HG03442 (cell line): ENCODE results near the gene LHX6.

Source experiments
- ATAC-seq: cut with Tn5 transposase; IDR thresholded peaks from one replicate; pipeline ENCODE4 v1.9.1; 2021; ENCODE audit warnings: mild to moderate bottlenecking, moderate library complexity; ENCODE audit not compliant: unreplicated experiment

LHX6 gene

DNA sequence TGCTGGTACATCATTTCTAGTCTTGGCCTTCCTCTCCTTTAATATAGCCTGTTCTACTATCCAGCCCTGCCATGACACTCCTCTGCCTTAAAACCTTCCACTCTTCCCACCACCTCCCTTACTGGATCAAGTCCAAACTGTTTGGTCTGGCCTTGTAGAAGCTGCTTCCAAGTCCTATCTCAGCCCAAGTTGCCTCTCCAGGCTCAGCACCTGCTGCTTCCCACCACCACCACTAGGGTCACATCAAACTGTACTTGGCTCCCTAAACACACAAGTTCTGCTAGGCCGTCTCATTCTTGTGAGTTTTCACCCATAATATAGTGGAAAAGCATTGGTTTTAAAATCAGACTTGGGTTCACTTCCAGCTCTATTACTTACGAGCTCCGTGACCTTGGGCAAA lies 70.6 kb downstream of the LHX6 start:
- ATAC-seq: no peak

- no peak for ATAC-seq
Observed at GRCh38 chr9:122155796-122156195, 73.0 kb downstream of the LHX6 start.
